H1 (cell line): ENCODE data around the gene ZNF346. TPM values are rescaled to one million over a fixed set of nuclear protein-coding genes. Genes with fewer than 3 reads are reported as not detected.

Source experiments
- CTCF ChIA-PET: fragments of 300-600 bp; sonication (Branson Sonifier 250); formaldehyde crosslinking; loops from one replicate; lab custom pipeline; 2021; ENCODE audit not compliant: partially characterized antibody; lab: Charles Lee
- POLR2A ChIA-PET: fragments of 300-600 bp; sonication (Branson Sonifier 250); formaldehyde crosslinking; loops from one replicate; lab custom pipeline; 2021; ENCODE audit warnings: inconsistent platforms; ENCODE audit not compliant: partially characterized antibody; lab: Charles Lee
- DNase-seq, 2 experiments: peaks; one replicate each; pipeline versions ENCODE4 v3.0.0 to v3.0.0-alpha.2; 2010 to 2022; ENCODE audit warnings: low spot score in 2 of 2, low read depth in 1 of 2, mixed read lengths in 1 of 2
- FAIRE-seq: peaks from 2 replicates; lab custom pipeline; 2011; peaks lifted over from hg19 to GRCh38; lab: Jason Lieb, UNC
- H2AFZ ChIP-seq: 2 replicates; pipeline ENCODE4 v1.8.1; 2012; ENCODE audit warnings: low read length, inconsistent platforms
- H2AK5ac ChIP-seq: 2 replicates; pipeline ENCODE4 v1.6.1; 2013; ENCODE audit warnings: low read depth, low read length
- H2BK120ac ChIP-seq: replicated peaks from 2 replicates; pipeline ENCODE3; 2013; ENCODE audit warnings: low read depth, low read length, inconsistent platforms
- H2BK12ac ChIP-seq: 2 replicates; pipeline ENCODE4 v1.6.1; 2013; ENCODE audit warnings: low read depth, low read length
- H2BK15ac ChIP-seq: 2 replicates; pipeline ENCODE4 v1.6.1; 2013; ENCODE audit warnings: low read length
- H2BK20ac ChIP-seq: 2 replicates; pipeline ENCODE4 v1.6.1; 2013; ENCODE audit warnings: low read length
- H2BK5ac ChIP-seq: 2 replicates; pipeline ENCODE4 v1.6.1; 2013; ENCODE audit warnings: low read depth, low read length
- H3K14ac ChIP-seq: 2 replicates; pipeline ENCODE4 v1.6.1; 2013; ENCODE audit warnings: inconsistent platforms; ENCODE audit not compliant: insufficient read length
- H3K18ac ChIP-seq: 2 replicates; pipeline ENCODE4 v1.6.1; 2013; ENCODE audit warnings: low read length; ENCODE audit errors: extremely low read depth
- H3K23ac ChIP-seq: 2 replicates; pipeline ENCODE4 v1.6.1; 2013; ENCODE audit warnings: inconsistent platforms; ENCODE audit not compliant: insufficient read length
- H3K23me2 ChIP-seq: 2 replicates; pipeline ENCODE4 v1.6.1; 2013; ENCODE audit warnings: low read depth, low read length
- H3K27ac ChIP-seq: 2 replicates; pipeline ENCODE4 v1.6.1; 2011; ENCODE audit warnings: low read depth, low read length, inconsistent platforms
- H3K27me3 ChIP-seq, 4 experiments: replicated peaks in 1 of 4; 1 replicate in 1 of 4; 2 replicates in 3 of 4; pipeline versions ENCODE4 v1.6.1 to v1.8.1; 2011 to 2013; ENCODE audit warnings: low read length in 3 of 4, mild to moderate bottlenecking in 3 of 4, inconsistent platforms in 2 of 4, mixed read lengths in 2 of 4, moderate library complexity in 1 of 4; ENCODE audit not compliant: control insufficient read depth in 3 of 4, insufficient read depth in 3 of 4; ENCODE audit errors: extremely low read depth in 1 of 4
- H3K36me3 ChIP-seq, 4 experiments: 2 replicates each; pipeline versions ENCODE4 v1.6.1 to v1.8.1; 2011 to 2013; ENCODE audit warnings: mild to moderate bottlenecking in 4 of 4, low read length in 3 of 4, moderate library complexity in 2 of 4, control low read depth in 1 of 4, inconsistent platforms in 1 of 4; ENCODE audit not compliant: insufficient read depth in 4 of 4, control insufficient read depth in 2 of 4
- H3K4ac ChIP-seq: replicated peaks from 2 replicates; pipeline ENCODE3; 2013; ENCODE audit warnings: low read length, low read depth, mixed read lengths, inconsistent platforms; ENCODE audit not compliant: insufficient read length
- H3K4me1 ChIP-seq, 4 experiments: replicated peaks in 1 of 4; 1 replicate in 1 of 4; 2 replicates in 3 of 4; pipeline versions ENCODE4 v1.6.1 to v1.8.1; 2011 to 2013; ENCODE audit warnings: low read length in 3 of 4, inconsistent platforms in 2 of 4, mixed read lengths in 1 of 4; ENCODE audit not compliant: insufficient read depth in 4 of 4, control insufficient read depth in 3 of 4
- H3K4me2 ChIP-seq, 2 experiments: 2 replicates each; pipeline versions ENCODE4 v1.6.1 to v1.8.1; 2011 to 2013; ENCODE audit warnings: low read depth in 2 of 2, low read length in 2 of 2, control low read depth in 1 of 2, inconsistent platforms in 1 of 2, mild to moderate bottlenecking in 1 of 2; ENCODE audit not compliant: insufficient read depth in 1 of 2
- H3K4me3 ChIP-seq, 4 experiments: fragments of 200-600, 300-600 bp in 1 of 4; sonication (generic), shearing (Covaris generic), sonication (Bioruptor Twin) in 1 of 4; 2 replicates each; pipeline versions ENCODE4 v1.5.1 to v1.8.1; 2011 to 2016; ENCODE audit warnings: low read length in 4 of 4, low read depth in 3 of 4, control low read depth in 2 of 4, inconsistent platforms in 2 of 4, mild to moderate bottlenecking in 2 of 4, mixed read lengths in 1 of 4, moderate library complexity in 1 of 4; ENCODE audit not compliant: insufficient read depth in 2 of 4; ENCODE audit errors: extremely low read depth in 1 of 4
- H3K56ac ChIP-seq: replicated peaks from 2 replicates; pipeline ENCODE3; 2013; ENCODE audit warnings: low read depth, mild to moderate bottlenecking, mixed read lengths, low read length, inconsistent platforms; ENCODE audit not compliant: insufficient read length
- H3K79me1 ChIP-seq: 2 replicates; pipeline ENCODE4 v1.6.1; 2013; ENCODE audit warnings: low read depth, low read length, control low read depth
- H3K79me2 ChIP-seq, 2 experiments: 2 replicates each; pipeline versions ENCODE4 v1.6.1 to v1.8.1; 2012 to 2013; ENCODE audit warnings: low read length in 2 of 2, mild to moderate bottlenecking in 2 of 2, inconsistent platforms in 1 of 2; ENCODE audit not compliant: insufficient read depth in 2 of 2, control insufficient read depth in 1 of 2
- H3K9ac ChIP-seq, 4 experiments: replicated peaks in 1 of 4; 1 replicate in 1 of 4; 2 replicates in 3 of 4; pipeline versions ENCODE4 v1.6.1 to v1.8.1; 2011 to 2013; ENCODE audit warnings: low read depth in 3 of 4, low read length in 3 of 4, control low read depth in 2 of 4, mild to moderate bottlenecking in 2 of 4, moderate library complexity in 2 of 4, inconsistent platforms in 1 of 4; ENCODE audit errors: extremely low read depth in 1 of 4
- H3K9me3 ChIP-seq, 2 experiments: 2 replicates each; pipeline versions ENCODE4 v1.6.1 to v1.8.1; 2012 to 2013; ENCODE audit warnings: mild to moderate bottlenecking in 2 of 2, moderate library complexity in 2 of 2, control low read depth in 1 of 2, inconsistent platforms in 1 of 2, low read depth in 1 of 2, low read length in 1 of 2, mixed read lengths in 1 of 2; ENCODE audit not compliant: insufficient read depth in 2 of 2
- H4K20me1 ChIP-seq, 2 experiments: replicated peaks in 1 of 2; 2 replicates each; pipeline versions ENCODE3 to v1.8.1; 2011 to 2013; ENCODE audit warnings: inconsistent platforms in 2 of 2, low read length in 2 of 2, mild to moderate bottlenecking in 1 of 2; ENCODE audit not compliant: insufficient read depth in 2 of 2, control insufficient read depth in 1 of 2
- H4K5ac ChIP-seq: 2 replicates; pipeline ENCODE4 v1.6.1; 2013; ENCODE audit warnings: low read length, low read depth, mixed read lengths, inconsistent platforms; ENCODE audit not compliant: insufficient read length
- H4K8ac ChIP-seq: 2 replicates; pipeline ENCODE4 v1.8.0; 2013; ENCODE audit warnings: mild to moderate bottlenecking, moderate library complexity, low read length, inconsistent platforms; ENCODE audit not compliant: insufficient read depth; ENCODE audit errors: extremely low read depth
- H4K91ac ChIP-seq: replicated peaks from 2 replicates; pipeline ENCODE3; 2013; ENCODE audit warnings: low read length, mixed read lengths, inconsistent platforms; ENCODE audit not compliant: insufficient read length
- EZH2 ChIP-seq: fragments of 200-600 bp; sonication (generic); IDR thresholded peaks from 2 replicates; pipeline ENCODE4 v1.7.1; 2012; ENCODE audit warnings: low read depth, mild to moderate bottlenecking, moderate library complexity, low read length, inconsistent platforms; ENCODE audit not compliant: severe bottlenecking
- JUN ChIP-seq: IDR thresholded peaks from 2 replicates; pipeline ENCODE4 v1.6.1; 2011; ENCODE audit warnings: low read depth, mild to moderate bottlenecking, improper control_type of control experiment, low read length
- JUND ChIP-seq: IDR thresholded peaks from 2 replicates; pipeline ENCODE4 v1.6.1; 2011; ENCODE audit warnings: mild to moderate bottlenecking, improper control_type of control experiment, low read length
- RBBP5 ChIP-seq: IDR thresholded peaks from 2 replicates; pipeline ENCODE4 v1.7.1; 2012; ENCODE audit warnings: low read depth, mild to moderate bottlenecking, inconsistent platforms, low read length, moderate library complexity, borderline replicate concordance
- SIN3A ChIP-seq, 2 experiments: IDR thresholded peaks in 1 of 2; conservative IDR thresholded peaks in 1 of 2; 2 replicates each; pipeline ENCODE4 v1.6.1; 2011 to 2012; ENCODE audit warnings: low read length in 2 of 2, improper control_type of control experiment in 1 of 2, low read depth in 1 of 2, mild to moderate bottlenecking in 1 of 2
- SRF ChIP-seq: IDR thresholded peaks from 2 replicates; pipeline ENCODE4 v1.6.1; 2011; ENCODE audit warnings: mild to moderate bottlenecking, low read depth, low read length, moderate library complexity
- TBP ChIP-seq: IDR thresholded peaks from 2 replicates; pipeline ENCODE4 v1.6.1; 2011; ENCODE audit warnings: low read depth, low read length, improper control_type of control experiment
- TEAD4 ChIP-seq: IDR thresholded peaks from 2 replicates; pipeline ENCODE4 v1.6.1; 2012; ENCODE audit warnings: low read depth, low read length, inconsistent platforms, mixed read lengths
- YY1 ChIP-seq: IDR thresholded peaks from 2 replicates; pipeline ENCODE4 v1.6.1; 2011; ENCODE audit warnings: low read depth, mild to moderate bottlenecking, low read length
- WGBS, 2 experiments: shearing (Covaris generic) in 1 of 2; methylation state at CpG; one replicate each; pipeline versions ENCODE4 v1.1.6 to v1.1.7; 2013 to 2015; ENCODE audit warnings: low lambda C conversion rate in 2 of 2, mixed read lengths in 2 of 2, inconsistent platforms in 1 of 2, low coverage in 1 of 2, missing lambda C conversion rate in 1 of 2; ENCODE audit not compliant: insufficient replicate concordance in 2 of 2, insufficient coverage in 1 of 2, insufficient read length in 1 of 2; ENCODE audit errors: extremely low coverage in 1 of 2, missing lambda C conversion rate in 1 of 2; 5-methylcytosine and 5-hydroxymethylcytosine counted together
- polyA plus RNA-seq, 7 experiments: library from polyadenylated mRNA; depleted of rRNA in 3 of 7; stranded (reverse) in 5 of 7; unstranded in 2 of 7; fragments of >200 nt in 5 of 7; fragments of 200-250 nt in 2 of 7; gene quantifications; 1 replicate in 5 of 7; 2 replicates in 1 of 7; 4 replicates in 1 of 7; pipeline versions ENCODE4 v1.2.1 to v1.2.3, GENCODE V29; 2011 to 2013; ENCODE audit warnings: missing spikeins in 2 of 7, mixed read lengths in 2 of 7
- total RNA-seq: library from RNA; stranded (reverse); fragmentation: NEBNext Ultra II Directional; extraction: Animal tissue kit (Norgen Biotek cat#: 25700); gene quantifications from 2 replicates; pipeline ENCODE4 v1.2.1, GENCODE V29; 2021
- TF ChIP-seq, protein P1 (sequence below): IDR thresholded peaks from 2 replicates; pipeline ENCODE4 v1.6.1; 2012; ENCODE audit warnings: inconsistent platforms

ZNF346 gene
- total and polyA plus RNA-seq, 2 of the 8 experiments (the other 6 are each of a cell fraction or from before 2014, with no cell fraction given), result 19.9 to 20.8 TPM

GRCh38 chr5:177070536-177071191, 48.2 kb downstream of the ZNF346 start:
- H3K27me3 ChIP-seq, result no peaks in the 10 kb centered on the region; a peak in 1 of 7 replicates
- no peak overlapping the region for H3K27ac ChIP-seq
- no peaks in the 10 kb centered on the region for H3K4me1 ChIP-seq
- FAIRE-seq (no peak), DNase-seq (no peak)
- H4K20me1 ChIP-seq, result no peaks in the 10 kb centered on the region
- no peak overlapping the region for H3K14ac ChIP-seq
- H3K79me2 ChIP-seq, result no peaks in the 10 kb centered on the region
- H2BK15ac ChIP-seq, result no peak overlapping the region
- H2AK5ac ChIP-seq, result no peak overlapping the region
- no peak overlapping the region for H2AFZ ChIP-seq
- H2BK12ac ChIP-seq, result no peak overlapping the region
- TF ChIP-seq JUND (no peak), SIN3A (conservative IDR thresholded peaks at IDR 0.05 in 1 of 2, IDR thresholded peaks at IDR 0.05 in 1 of 2; ENCODE audit: low read depth in 1 of 2, low read length in 2 of 2) (no peak), SRF (no peak), YY1 (no peak), TBP (no peak), RBBP5 (no peak), EZH2 (no peak), TEAD4 (no peak), JUN (no peak)
- TF ChIP-seq, protein P1, sequence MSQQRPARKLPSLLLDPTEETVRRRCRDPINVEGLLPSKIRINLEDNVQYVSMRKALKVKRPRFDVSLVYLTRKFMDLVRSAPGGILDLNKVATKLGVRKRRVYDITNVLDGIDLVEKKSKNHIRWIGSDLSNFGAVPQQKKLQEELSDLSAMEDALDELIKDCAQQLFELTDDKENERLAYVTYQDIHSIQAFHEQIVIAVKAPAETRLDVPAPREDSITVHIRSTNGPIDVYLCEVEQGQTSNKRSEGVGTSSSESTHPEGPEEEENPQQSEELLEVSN, result no peak
- H3K79me1 ChIP-seq, result no peaks in the 10 kb centered on the region
- no peak overlapping the region for H3K4me2 ChIP-seq
- no peak overlapping the region for H3K18ac ChIP-seq
- no peak overlapping the region for H4K5ac ChIP-seq
- ChIA-PET CTCF (interaction anchor here (1.1 to 11.8 kb wide), 21 partner anchors 11 to 413 kb away, joined by 3 to 170 read pairs (median 5); partner anchors contain the start of gene FGFR4), POLR2A (interaction anchor here (1.1 to 1.5 kb wide), 4 partner anchors 9 to 27 kb away, joined by 4 to 5 read pairs (median 4); no protein-coding TSS in a partner anchor)
- H3K9ac ChIP-seq, result 0 out of 7 replicates have a peak overlapping the region, but pooled peaks of 1 of the 4 experiments have one; percentile 4
- H3K9me3 ChIP-seq, result no peaks in the 10 kb centered on the region
- H2BK20ac ChIP-seq, result no peak overlapping the region
- H2BK5ac ChIP-seq, result no peak overlapping the region
- 92% methylated on average over 6 of the region's 6 CpGs; no CpG with 5 or more reads in 1 of the 2 experiments for WGBS, 2 experiments
- H4K8ac ChIP-seq, result 0 out of 2 replicates have a peak overlapping the region, but pooled peaks have one; percentile 28
- H4K91ac ChIP-seq, result no peak overlapping the region
- no peak overlapping the region for H3K56ac ChIP-seq
- H2BK120ac ChIP-seq, result no peak overlapping the region
- H3K4me3 ChIP-seq, result no peak overlapping the region
- H3K23ac ChIP-seq, result no peak overlapping the region
- peaks cover 2% of the 10 kb centered on the region; the same call in 1 of the 2 replicates for H3K23me2 ChIP-seq
- H3K4ac ChIP-seq, result no peak overlapping the region
- no peaks in the 10 kb centered on the region; a peak in 1 of 8 replicates for H3K36me3 ChIP-seq
